OCI-LY7 (cell line): Measurements from ENCODE around the gene KDM4B. TPM values are rescaled to one million over a fixed set of nuclear protein-coding genes. Genes with fewer than 3 reads are reported as not detected.

ENCODE experiments used
- BruUV-seq: library from RNA; stranded (reverse); fragments of 400-500 nt; replicated peaks from 2 replicates; lab custom pipeline; 2021; lab: Mats Ljungman, UMichigan
- CTCF ChIA-PET: fragments of 300-600 bp; sonication (Branson Sonifier 250); formaldehyde crosslinking; loops from one replicate; lab custom pipeline; 2022; ENCODE audit warnings: antibody characterized with exemption; ENCODE audit not compliant: unreplicated experiment; lab: Charles Lee
- POLR2A ChIA-PET: fragments of 300-600 bp; sonication (Branson Sonifier 250); formaldehyde crosslinking; loops from one replicate; lab custom pipeline; 2022; ENCODE audit warnings: antibody characterized with exemption; lab: Charles Lee
- DNase-seq: peaks from one replicate; pipeline ENCODE4 v3.0.0-alpha.2; 2015; ENCODE audit warnings: low spot score
- H2AFZ ChIP-seq: fragments of 200-600 bp; sonication (generic), shearing (Covaris generic); 2 replicates; pipeline ENCODE4 v1.6.1; 2014; ENCODE audit warnings: mild to moderate bottlenecking, antibody characterized with exemption, low read length, moderate library complexity
- H3K27ac ChIP-seq: fragments of 200-600 bp; sonication (generic); 2 replicates; pipeline ENCODE4 v1.5.1; 2014; ENCODE audit warnings: mixed run types, low read depth, mild to moderate bottlenecking, moderate library complexity, low read length, inconsistent platforms; ENCODE audit not compliant: poor library complexity, severe bottlenecking
- H3K36me3 ChIP-seq: fragments of 200-600 bp; sonication (generic); 2 replicates; pipeline ENCODE4 v1.6.1; 2014; ENCODE audit warnings: mild to moderate bottlenecking, antibody characterized with exemption, low read length, moderate library complexity, mixed read lengths; ENCODE audit not compliant: insufficient read depth
- H3K4me1 ChIP-seq: fragments of 200-600 bp; sonication (generic); 2 replicates; pipeline ENCODE4 v1.5.1; 2014; ENCODE audit warnings: mild to moderate bottlenecking, low read length; ENCODE audit not compliant: insufficient read depth, poor library complexity, severe bottlenecking
- H3K4me2 ChIP-seq: fragments of 200-600 bp; sonication (generic); 2 replicates; pipeline ENCODE4 v1.6.1; 2014; ENCODE audit warnings: mild to moderate bottlenecking, low read length
- H3K4me3 ChIP-seq: fragments of 200-600 bp; sonication (generic); 2 replicates; pipeline ENCODE4 v1.5.1; 2014; ENCODE audit warnings: mild to moderate bottlenecking, low read depth, low read length; ENCODE audit not compliant: poor library complexity, severe bottlenecking
- H3K79me2 ChIP-seq: fragments of 200-600 bp; sonication (generic); 2 replicates; pipeline ENCODE4 v1.6.1; 2016; ENCODE audit warnings: low read depth, mild to moderate bottlenecking, low read length, moderate library complexity, mixed read lengths; ENCODE audit not compliant: insufficient read depth
- H3K9me2 ChIP-seq: fragments of 200-600 bp; sonication (generic); 2 replicates; pipeline ENCODE4 v1.6.1; 2016; ENCODE audit warnings: mild to moderate bottlenecking, low read length, mixed read lengths; ENCODE audit not compliant: insufficient read depth
- H3K9me3 ChIP-seq: fragments of 200-600 bp; sonication (generic); 2 replicates; pipeline ENCODE4 v1.6.1; 2014; ENCODE audit warnings: mild to moderate bottlenecking, mixed run types, low read length, mixed read lengths
- H4K20me1 ChIP-seq: fragments of 200-600 bp; sonication (generic); 2 replicates; pipeline ENCODE4 v1.6.1; 2014; ENCODE audit warnings: mild to moderate bottlenecking, antibody characterized with exemption, low read length, moderate library complexity, mixed read lengths; ENCODE audit not compliant: insufficient read depth
- EZH2phosphoT487 ChIP-seq: fragments of 200-600 bp; sonication (generic); IDR thresholded peaks from 2 replicates; pipeline ENCODE4 v1.6.1; 2018; ENCODE audit warnings: low read depth, borderline replicate concordance, mild to moderate bottlenecking, mixed run types, antibody characterized with exemption, low read length, moderate library complexity, mixed read lengths
- intact Hi-C: fragments of 100-400 bp; cut with micrococcal nuclease; formaldehyde crosslinking; loops from one replicate; pipeline ENCODE4 v1.10.0; 2022; ENCODE audit not compliant: unreplicated experiment
- total RNA-seq, 2 experiments: library from RNA; depleted of rRNA in 1 of 2; stranded (reverse); fragments of >200 nt in 1 of 2; shearing (Covaris generic) in 1 of 2; gene quantifications; 2 replicates each; pipeline ENCODE4 v1.2.3, GENCODE V29; 2014 to 2022
- TF ChIP-seq, protein P1 (sequence below): fragments of 200-600 bp; sonication (generic); conservative IDR thresholded peaks from 2 replicates; pipeline ENCODE4 v1.5.1; 2014; ENCODE audit warnings: mild to moderate bottlenecking, antibody characterized with exemption, low read length, moderate library complexity, mixed read lengths

Gene KDM4B
- total RNA-seq, 2 experiments from 2014 or later: 24.3 to 44.2 TPM

DNA sequence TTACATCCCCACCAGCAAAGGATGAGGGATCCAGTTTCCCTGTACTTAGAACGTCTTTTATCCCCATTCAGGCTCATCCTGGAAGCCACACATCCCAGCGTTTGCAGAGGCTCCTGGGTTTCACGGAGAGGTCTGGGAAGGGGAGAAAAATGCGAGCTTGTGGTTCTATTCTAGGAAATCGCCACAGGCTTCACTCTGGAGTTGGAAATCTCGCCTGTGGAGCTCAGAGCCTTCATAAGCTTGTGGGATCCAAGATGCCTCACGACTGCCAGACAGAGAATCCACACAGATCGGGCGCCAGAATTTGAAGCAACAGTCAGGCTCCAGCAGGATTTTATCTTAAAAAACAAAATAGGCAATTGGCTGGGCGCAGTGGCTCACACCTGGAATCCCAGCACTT is 213.8 kb downstream of the KDM4B start:
- Histone ChIP-seq H3K36me3 (no peaks in the 10 kb centered on the region), H3K4me2 (no peak overlapping the region), H3K79me2 (no peaks in the 10 kb centered on the region), H3K9me3 (no peaks in the 10 kb centered on the region), H3K4me1 (no peaks in the 10 kb centered on the region), H3K4me3 (no peak overlapping the region), H3K9me2 (no peaks in the 10 kb centered on the region), H3K27ac (no peak overlapping the region), H4K20me1 (no peaks in the 10 kb centered on the region), H2AFZ (no peak overlapping the region)
- no TSS peak for BruUV-seq
- POLR2A ChIA-PET: no interaction called here
- DNase-seq: no peak
- CTCF ChIA-PET: no interaction called here
- intact Hi-C loops: no loop called here
- TF ChIP-seq EZH2phosphoT487: no peak
- TF ChIP-seq, protein P1, sequence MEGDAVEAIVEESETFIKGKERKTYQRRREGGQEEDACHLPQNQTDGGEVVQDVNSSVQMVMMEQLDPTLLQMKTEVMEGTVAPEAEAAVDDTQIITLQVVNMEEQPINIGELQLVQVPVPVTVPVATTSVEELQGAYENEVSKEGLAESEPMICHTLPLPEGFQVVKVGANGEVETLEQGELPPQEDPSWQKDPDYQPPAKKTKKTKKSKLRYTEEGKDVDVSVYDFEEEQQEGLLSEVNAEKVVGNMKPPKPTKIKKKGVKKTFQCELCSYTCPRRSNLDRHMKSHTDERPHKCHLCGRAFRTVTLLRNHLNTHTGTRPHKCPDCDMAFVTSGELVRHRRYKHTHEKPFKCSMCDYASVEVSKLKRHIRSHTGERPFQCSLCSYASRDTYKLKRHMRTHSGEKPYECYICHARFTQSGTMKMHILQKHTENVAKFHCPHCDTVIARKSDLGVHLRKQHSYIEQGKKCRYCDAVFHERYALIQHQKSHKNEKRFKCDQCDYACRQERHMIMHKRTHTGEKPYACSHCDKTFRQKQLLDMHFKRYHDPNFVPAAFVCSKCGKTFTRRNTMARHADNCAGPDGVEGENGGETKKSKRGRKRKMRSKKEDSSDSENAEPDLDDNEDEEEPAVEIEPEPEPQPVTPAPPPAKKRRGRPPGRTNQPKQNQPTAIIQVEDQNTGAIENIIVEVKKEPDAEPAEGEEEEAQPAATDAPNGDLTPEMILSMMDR: no peak

GRCh38 chr19:5183616-5184015 is 214.7 kb downstream of the KDM4B start:
- BruUV-seq: no TSS peak
- H3K4me1 ChIP-seq: no peaks in the 10 kb centered on the region

DNA sequence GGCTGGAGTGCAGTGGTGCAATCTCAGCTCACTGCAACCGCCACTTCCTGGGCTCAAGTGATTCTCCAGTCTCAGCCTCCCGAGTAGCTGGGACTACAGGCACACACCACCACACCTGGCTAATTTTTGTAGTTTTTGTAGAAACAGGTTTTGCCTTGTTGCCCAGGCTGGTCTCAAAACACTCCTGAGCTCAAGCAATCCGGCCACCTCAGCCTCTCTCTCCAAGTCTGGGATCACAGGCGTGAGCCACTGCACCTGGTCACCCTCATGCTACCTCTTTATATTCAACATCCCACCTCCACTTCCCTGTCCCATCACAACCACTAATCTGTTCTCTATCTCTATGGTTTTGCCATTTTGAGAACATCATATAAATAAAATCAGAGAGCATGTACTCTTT is 216.0 kb downstream of the KDM4B start:
- Histone ChIP-seq H2AFZ (no peak overlapping the region), H3K4me3 (no peak overlapping the region), H3K27ac (no peak overlapping the region), H3K4me1 (no peaks in the 10 kb centered on the region), H3K36me3 (no peaks in the 10 kb centered on the region), H3K9me2 (no peaks in the 10 kb centered on the region), H3K79me2 (no peaks in the 10 kb centered on the region), H3K9me3 (no peaks in the 10 kb centered on the region), H3K4me2 (no peak overlapping the region), H4K20me1 (no peaks in the 10 kb centered on the region)
- TF ChIP-seq EZH2phosphoT487: no peak
- TF ChIP-seq, protein P1: no peak
- ChIA-PET POLR2A (no interaction called here), CTCF (no interaction called here)
- no peak for DNase-seq
- no TSS peak for BruUV-seq
- intact Hi-C loops: no loop called here

More at GRCh38 chr19:5183616-5184015, 214.7 kb downstream of the KDM4B start:
- Histone ChIP-seq H3K27ac (no peak overlapping the region), H4K20me1 (no peaks in the 10 kb centered on the region), H3K9me2 (no peaks in the 10 kb centered on the region), H3K36me3 (no peaks in the 10 kb centered on the region), H3K9me3 (no peaks in the 10 kb centered on the region), H3K4me3 (no peak overlapping the region), H2AFZ (no peak overlapping the region), H3K79me2 (no peaks in the 10 kb centered on the region), H3K4me2 (no peak overlapping the region)
- CTCF ChIA-PET: no interaction called here
- POLR2A ChIA-PET: no interaction called here
- DNase-seq: no peak
- TF ChIP-seq EZH2phosphoT487: no peak
- TF ChIP-seq, protein P1: no peak
- intact Hi-C loops: no loop called here
